Measurements from ENCODE around the gene GTF3C1. TPM values are rescaled to one million over a fixed set of nuclear protein-coding genes. Genes with fewer than 3 reads are reported as not detected.
A peak's percentile ranks its signal among the peaks of the same experiment; 100 is the strongest.

The GTF3C1 gene
- polyA plus RNA-seq, 1 donor from 2014 or later: 54.0 TPM

GRCh38 chr16:27549464-27549745 is 308 bp downstream of the GTF3C1 start:
- peak overlapping the region; percentile 73 for H2AFZ ChIP-seq (ENCODE audit: low read depth, low read length)
- H3K79me2 ChIP-seq (replicated peaks; ENCODE audit: insufficient read depth, low read length): peaks cover 31% of the 10 kb centered on the region
- H3K4me2 ChIP-seq (ENCODE audit: low read length): peak overlapping the region; percentile 80
- H3K27me3 ChIP-seq (ENCODE audit: insufficient read depth, low read depth, low read length): no peaks in the 10 kb centered on the region
- no peaks in the 10 kb centered on the region for H4K20me1 ChIP-seq (ENCODE audit: insufficient read depth)
- H3K27ac ChIP-seq (ENCODE audit: low read length): peak overlapping the region; percentile 75
- H3K36me3 ChIP-seq (ENCODE audit: insufficient read depth, low read length): no peaks in the 10 kb centered on the region
- peak overlapping the region; percentile 92 for H3K4me3 ChIP-seq (ENCODE audit: low read length)
- H3K9me2 ChIP-seq (ENCODE audit: insufficient read depth, low read length): no peaks in the 10 kb centered on the region
- no peaks in the 10 kb centered on the region for H3K9me3 ChIP-seq (ENCODE audit: low read length)
- peak overlapping the region; percentile 81 for H3K9ac ChIP-seq (ENCODE audit: low read length)
- no peak for TF ChIP-seq EP300 (conservative IDR thresholded peaks at IDR 0.05; ENCODE audit: poor library complexity, severe bottlenecking)
- no peak for TF ChIP-seq POLR2AphosphoS5 (IDR thresholded peaks at IDR 0.05)
- TF ChIP-seq REST (IDR thresholded peaks at IDR 0.05; ENCODE audit: borderline replicate concordance): no peak
- TF ChIP-seq RAD21 (conservative IDR thresholded peaks at IDR 0.05): no peak
- no peak for TF ChIP-seq CTCF (IDR thresholded peaks at IDR 0.05; ENCODE audit: poor library complexity, severe bottlenecking)
- TF ChIP-seq TAF1 (IDR thresholded peaks at IDR 0.05; ENCODE audit: low read depth): no peak
- TF ChIP-seq MXI1 (conservative IDR thresholded peaks at IDR 0.05; ENCODE audit: poor library complexity, severe bottlenecking): no peak
- TF ChIP-seq EZH2 (IDR thresholded peaks at IDR 0.05; ENCODE audit: borderline replicate concordance, insufficient read depth, low read length, poor library complexity, severe bottlenecking): no peak
- TF ChIP-seq SMC3 (conservative IDR thresholded peaks at IDR 0.05; ENCODE audit: poor library complexity): no peak
- no peaks in the 10 kb centered on the region for H3F3A ChIP-seq (ENCODE audit: insufficient read depth, low read length, poor library complexity, severe bottlenecking)

GRCh38 chr16:27547851-27548250 is 1.9 kb downstream of the GTF3C1 start:
- Histone ChIP-seq H2AFZ (ENCODE audit: low read depth, low read length) (no peak overlapping the region), H3F3A (ENCODE audit: insufficient read depth, low read length, poor library complexity, severe bottlenecking) (no peaks in the 10 kb centered on the region), H4K20me1 (ENCODE audit: insufficient read depth) (no peaks in the 10 kb centered on the region), H3K79me2 (replicated peaks; ENCODE audit: insufficient read depth, low read length) (peaks cover 31% of the 10 kb centered on the region), H3K4me2 (ENCODE audit: low read length) (no peak overlapping the region), H3K27ac (ENCODE audit: low read length) (no peak overlapping the region), H3K9ac (ENCODE audit: low read length) (no peak overlapping the region), H3K4me3 (ENCODE audit: low read length) (peak overlapping the region; percentile 92), H3K27me3 (ENCODE audit: insufficient read depth, low read depth, low read length) (no peaks in the 10 kb centered on the region), H3K9me2 (ENCODE audit: insufficient read depth, low read length) (no peaks in the 10 kb centered on the region), H3K36me3 (ENCODE audit: insufficient read depth, low read length) (no peaks in the 10 kb centered on the region), H3K9me3 (ENCODE audit: low read length) (no peaks in the 10 kb centered on the region)
- TF ChIP-seq POLR2AphosphoS5 (IDR thresholded peaks at IDR 0.05): no peak
- no peak for TF ChIP-seq EZH2 (IDR thresholded peaks at IDR 0.05; ENCODE audit: borderline replicate concordance, insufficient read depth, low read length, poor library complexity, severe bottlenecking)
- TF ChIP-seq REST (IDR thresholded peaks at IDR 0.05; ENCODE audit: borderline replicate concordance): no peak
- no peak for TF ChIP-seq SMC3 (conservative IDR thresholded peaks at IDR 0.05; ENCODE audit: poor library complexity)
- no peak for TF ChIP-seq TAF1 (IDR thresholded peaks at IDR 0.05; ENCODE audit: low read depth)
- TF ChIP-seq RAD21 (conservative IDR thresholded peaks at IDR 0.05): no peak
- TF ChIP-seq CTCF (IDR thresholded peaks at IDR 0.05; ENCODE audit: poor library complexity, severe bottlenecking): no peak
